K562 (cell line): Measurements from ENCODE around the gene ZNF584. TPM values are rescaled to one million over a fixed set of nuclear protein-coding genes. Genes with fewer than 3 reads are reported as not detected.

Experiments
- ATAC-seq: fragments of 200-7000 bp; cut with Tn5 transposase; 3 replicates; pipeline ENCODE4 v1.9.1; 2020; ENCODE audit warnings: moderate library complexity
- BruUV-seq: library from RNA; stranded (reverse); fragments of 400-500 nt; replicated peaks from 2 replicates; lab custom pipeline; 2021; lab: Mats Ljungman, UMichigan
- CTCF ChIA-PET: fragments of 300-600 bp; formaldehyde crosslinking; extraction: SDS; loops from one replicate; lab custom pipeline; 2021; ENCODE audit warnings: low intra/inter-chr PET ratio; lab: Yijun Ruan, JAX
- POLR2A ChIA-PET: fragments of 300-600, 350-650 bp; sonication (Branson Sonifier 250); formaldehyde crosslinking; extraction: SDS; loops from one replicate; lab custom pipeline; 2021; ENCODE audit warnings: antibody characterized with exemption, inconsistent platforms; lab: Yijun Ruan, JAX
- DNase-seq, 4 experiments: peaks; one replicate each; pipeline versions ENCODE4 v3.0.0 to v3.0.0-alpha.2; 2011 to 2018; ENCODE audit warnings: low spot score in 3 of 4, mixed read lengths in 3 of 4; ENCODE audit errors: extremely low read depth in 1 of 4
- FAIRE-seq: peaks from 2 replicates; lab custom pipeline; 2011; peaks lifted over from hg19 to GRCh38; lab: Jason Lieb, UNC
- H2AFZ ChIP-seq: 2 replicates; pipeline ENCODE4 v1.6.0; 2011; ENCODE audit warnings: low read depth, low read length, control low read depth, inconsistent platforms
- H3K27ac ChIP-seq: fragments of 200-600 bp; 3 replicates; pipeline ENCODE4 v1.8.0; 2011; ENCODE audit warnings: low read depth, mild to moderate bottlenecking, control low read depth, inconsistent platforms, low read length, moderate library complexity, mixed read lengths; ENCODE audit errors: extremely low read depth
- H3K27me3 ChIP-seq, 2 experiments: fragments of 300-600 bp in 1 of 2; 2 replicates in 1 of 2; 3 replicates in 1 of 2; pipeline versions ENCODE4 v1.6.0 to v1.8.0; 2011; ENCODE audit warnings: inconsistent platforms in 2 of 2, low read length in 2 of 2, mild to moderate bottlenecking in 1 of 2, mixed read lengths in 1 of 2, moderate library complexity in 1 of 2; ENCODE audit not compliant: control insufficient read depth in 2 of 2, insufficient read depth in 2 of 2
- H3K36me3 ChIP-seq: fragments of 300-600 bp; 3 replicates; pipeline ENCODE4 v1.8.0; 2011; ENCODE audit warnings: mild to moderate bottlenecking, low read length, inconsistent platforms; ENCODE audit not compliant: control insufficient read depth, insufficient read depth
- H3K4me1 ChIP-seq, 2 experiments: fragments of 200-600 bp in 1 of 2; replicated peaks in 1 of 2; 2 replicates in 1 of 2; 3 replicates in 1 of 2; pipeline versions ENCODE4 v1.5.1 to v1.8.0; 2011; ENCODE audit warnings: inconsistent platforms in 2 of 2, low read length in 2 of 2, mild to moderate bottlenecking in 1 of 2, mixed read lengths in 1 of 2, moderate library complexity in 1 of 2; ENCODE audit not compliant: control insufficient read depth in 2 of 2, insufficient read depth in 2 of 2
- H3K4me2 ChIP-seq: 2 replicates; pipeline ENCODE4 v1.6.1; 2011; ENCODE audit warnings: low read length, control low read depth, inconsistent platforms, mixed read lengths; ENCODE audit not compliant: insufficient read depth
- H3K4me3 ChIP-seq: fragments of 200-600 bp; sonication (generic), shearing (Covaris generic); 2 replicates; pipeline ENCODE4 v1.5.1; 2016; ENCODE audit warnings: control low read depth, inconsistent platforms
- H3K79me2 ChIP-seq: fragments of 200-600 bp; 3 replicates; pipeline ENCODE4 v1.8.0; 2011; ENCODE audit warnings: low read length, inconsistent platforms; ENCODE audit not compliant: control insufficient read depth, insufficient read depth
- H3K9ac ChIP-seq, 2 experiments: 2 replicates each; pipeline versions ENCODE4 v1.6.0 to v1.6.1; 2011; ENCODE audit warnings: low read depth in 2 of 2, low read length in 2 of 2, control low read depth in 1 of 2, inconsistent platforms in 1 of 2, mild to moderate bottlenecking in 1 of 2, mixed read lengths in 1 of 2; ENCODE audit not compliant: insufficient read depth in 1 of 2
- H3K9me1 ChIP-seq: one replicate; pipeline ENCODE4 v1.6.0; 2011; ENCODE audit warnings: inconsistent platforms, mild to moderate bottlenecking, low read length, moderate library complexity; ENCODE audit not compliant: control insufficient read depth, insufficient read depth
- H3K9me3 ChIP-seq: replicated peaks from 2 replicates; pipeline ENCODE4 v1.5.1; 2011; ENCODE audit warnings: low read depth, low read length, inconsistent platforms; ENCODE audit not compliant: control insufficient read depth, insufficient read depth
- H4K20me1 ChIP-seq: replicated peaks from 2 replicates; pipeline ENCODE4 v1.6.1; 2011; ENCODE audit warnings: low read length, inconsistent platforms, mixed read lengths; ENCODE audit not compliant: control insufficient read depth, insufficient read depth
- COPS2 ChIP-seq: fragments of 450-650 bp; conservative IDR thresholded peaks from 2 replicates; pipeline ENCODE4 v1.6.1; 2016; ENCODE audit warnings: mild to moderate bottlenecking, moderate library complexity
- CXXC5 ChIP-seq: fragments of 250-450 bp; sonication (Bioruptor Pico); IDR thresholded peaks from 2 replicates; pipeline ENCODE4 v1.8.0; 2022; ENCODE audit warnings: inconsistent platforms, mild to moderate bottlenecking, moderate library complexity
- ERF ChIP-seq: fragments of 450-650 bp; formaldehyde crosslinking; IDR thresholded peaks from 2 replicates; pipeline ENCODE4 v1.4.0; 2020; ENCODE audit warnings: mild to moderate bottlenecking, mixed read lengths
- GTF2F1 ChIP-seq: IDR thresholded peaks from 2 replicates; pipeline ENCODE4 v1.6.1; 2011; ENCODE audit warnings: low read depth, low read length, improper control_type of control experiment
- ILF3 ChIP-seq: fragments of 450-650 bp; IDR thresholded peaks from 2 replicates; pipeline ENCODE4 v1.6.1; 2018; ENCODE audit warnings: antibody characterized with exemption, mild to moderate bottlenecking, moderate library complexity, borderline replicate concordance
- POLR2A ChIP-seq: fragments of 450-650 bp; conservative IDR thresholded peaks from 2 replicates; pipeline ENCODE4 v1.6.1; 2016
- POLR2AphosphoS2 ChIP-seq: IDR thresholded peaks from 2 replicates; pipeline ENCODE4 v1.6.1; 2012; ENCODE audit warnings: low read length, improper control_type of control experiment
- POLR2B ChIP-seq: fragments of 450-650 bp; IDR thresholded peaks from 2 replicates; pipeline ENCODE4 v1.6.1; 2018; ENCODE audit warnings: low read depth; ENCODE audit not compliant: partially characterized antibody
- VEZF1 ChIP-seq: fragments of 200-800 bp; sonication (Bioruptor generic); IDR thresholded peaks from 2 replicates; pipeline ENCODE4 v1.6.1; 2017; ENCODE audit warnings: missing genetic modification characterization, missing compliant biosample characterization
- ZBTB12 ChIP-seq: fragments of 250-450 bp; sonication (Bioruptor Pico); IDR thresholded peaks from 2 replicates; pipeline ENCODE4 v1.4.0; 2020
- ZBTB5 ChIP-seq: fragments of 450-650 bp; IDR thresholded peaks from 2 replicates; pipeline ENCODE4 v1.6.1; 2017; ENCODE audit warnings: antibody characterized with exemption
- ZNF324 ChIP-seq: fragments of 250-450 bp; sonication (Bioruptor Pico); IDR thresholded peaks from 2 replicates; pipeline ENCODE4 v1.4.0; 2020; ENCODE audit warnings: mild to moderate bottlenecking
- WGBS: fragments of 100-300 bp; shearing (Covaris generic); methylation state at CpG from one replicate; pipeline ENCODE4 v1.1.6; 2016; ENCODE audit warnings: low coverage, mixed read lengths; ENCODE audit not compliant: insufficient coverage; ENCODE audit errors: missing lambda C conversion rate; 5-methylcytosine and 5-hydroxymethylcytosine counted together
- in situ Hi-C: fragments of 300-500 bp; cut with MboI; formaldehyde crosslinking; loops from 4 replicates; pipeline ENCODE4 v1.15.0; 2018; ENCODE audit warnings: inconsistent platforms, mixed read lengths
- intact Hi-C: fragments of 100-400 bp; cut with micrococcal nuclease; formaldehyde crosslinking; loops from 2 replicates; pipeline ENCODE4 v1.14.2; 2022
- polyA plus RNA-seq, 8 experiments: library from polyadenylated mRNA; depleted of rRNA in 4 of 8; stranded (reverse) in 5 of 8; unstranded in 3 of 8; fragments of >200 nt; fragmentation: Nextera tagmentation in 2 of 8; fragmentation: Illumina TruSeq in 1 of 8; extraction: Ambion mirVana in 2 of 8; extraction: Trizol in 1 of 8; gene quantifications; 2 replicates each; pipeline versions ENCODE4 v1.2.1 to v1.2.3, GENCODE V29; 2011 to 2014; ENCODE audit warnings: inconsistent platforms in 1 of 8, missing spikeins in 1 of 8
- total RNA-seq, 7 experiments: library from RNA; depleted of rRNA in 6 of 7; stranded (reverse); fragments of >200 nt in 6 of 7; fragmentation: Illumina TruSeq in 2 of 7; extraction: Trizol in 2 of 7; gene quantifications; 2 replicates each; pipeline versions ENCODE4 v1.2.1 to v1.2.3, GENCODE V29; 2011 to 2021; ENCODE audit warnings: low replicate concordance in 1 of 7
- TF ChIP-seq, protein P1 (sequence below): fragments of 450-650 bp; formaldehyde crosslinking; IDR thresholded peaks from 2 replicates; pipeline ENCODE4 v1.4.0; 2022; ENCODE audit warnings: missing genetic modification characterization

The ZNF584 gene
- total and polyA plus RNA-seq, 9 of the 15 experiments (the other 6 are each of a cell fraction or from before 2014, with no cell fraction given), result 5.8 to 43.4 (median 24.6) TPM

- CTCF ChIA-PET, result interaction anchor here (0.6 kb wide), 1 partner anchor 26 kb away, joined by 3 read pairs; no protein-coding TSS in a partner anchor
- peak; percentile 83 for TF ChIP-seq POLR2A
- peak; percentile 13 for TF ChIP-seq VEZF1 (CRISPR knock-in tag)
- peak; percentile 86; the same call in 1 of the 2 replicates for TF ChIP-seq ILF3
- TF ChIP-seq ZNF324, result peak; percentile 37; the same call in 1 of the 2 replicates
- no peak for TF ChIP-seq ZBTB12 (CRISPR knock-in tag)
- TF ChIP-seq, protein P1, sequence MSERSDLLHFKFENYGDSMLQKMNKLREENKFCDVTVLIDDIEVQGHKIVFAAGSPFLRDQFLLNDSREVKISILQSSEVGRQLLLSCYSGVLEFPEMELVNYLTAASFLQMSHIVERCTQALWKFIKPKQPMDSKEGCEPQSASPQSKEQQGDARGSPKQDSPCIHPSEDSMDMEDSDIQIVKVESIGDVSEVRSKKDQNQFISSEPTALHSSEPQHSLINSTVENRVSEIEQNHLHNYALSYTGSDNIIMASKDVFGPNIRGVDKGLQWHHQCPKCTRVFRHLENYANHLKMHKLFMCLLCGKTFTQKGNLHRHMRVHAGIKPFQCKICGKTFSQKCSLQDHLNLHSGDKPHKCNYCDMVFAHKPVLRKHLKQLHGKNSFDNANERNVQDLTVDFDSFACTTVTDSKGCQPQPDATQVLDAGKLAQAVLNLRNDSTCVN (CRISPR knock-in tag), result 0 out of 2 replicates have a peak, but pooled peaks have one; percentile 2
- TF ChIP-seq ERF (CRISPR knock-in tag), result peak; percentile 80
- no peak for TF ChIP-seq CXXC5 (CRISPR knock-in tag)
- TF ChIP-seq POLR2B, result peak; percentile 69
- no peak for TF ChIP-seq ZBTB5
- TF ChIP-seq POLR2AphosphoS2, result peak; percentile 96
- no peak for TF ChIP-seq GTF2F1
- no peak for TF ChIP-seq COPS2
Observed at GRCh38 chr19:58395220-58395978, 13.1 kb upstream of the ZNF584 start, which contains the start of gene RNF225. Gene RNF225, plus strand, starts transcription at chr19:58395656. Its CDS starts 434 bp downstream, at chr19:58396090.

More at GRCh38 chr19:58395220-58395978, 13.1 kb upstream of the ZNF584 start, which contains the start of gene RNF225:
- H4K20me1 ChIP-seq, result peaks cover 18% of the 10 kb centered on the region; the same call in 1 of the 2 replicates
- H3K9ac ChIP-seq, result peak within 1 kb of the TSS in 1 of 2 experiments; percentile 38; a peak in 1 of 4 replicates
- DNase-seq (peak in 3 of 4 experiments; percentile 31 to 46 (median 39)), FAIRE-seq (no peak), ATAC-seq (peak; percentile 64)
- WGBS, result 42% methylated on average over 18 of the region's 21 CpGs
- intact Hi-C loops, result no loop called here
- H3K4me2 ChIP-seq, result no peak within 1 kb of the TSS
- no peaks in the 10 kb centered on the region for H3K27me3 ChIP-seq
- POLR2A ChIA-PET, result interaction anchor here (0.7 to 0.9 kb wide), 2 partner anchors 13 to 212 kb away, joined by 3 to 7 read pairs; partner anchors contain the start of genes ZNF274 and ZNF584
- no peaks in the 10 kb centered on the region for H3K9me1 ChIP-seq
- H3K4me3 ChIP-seq, result no peak within 1 kb of the TSS
- peaks cover 8 to 58% of the 10 kb centered on the region in 2 experiments; a peak in 4 of 5 replicates for H3K4me1 ChIP-seq
- no peaks in the 10 kb centered on the region for H3K9me3 ChIP-seq
- BruUV-seq, result no TSS peak
- H3K79me2 ChIP-seq, result peaks cover 28% of the 10 kb centered on the region
- no peak within 1 kb of the TSS for H2AFZ ChIP-seq
- in situ Hi-C loops, result no loop called here
- no peak within 1 kb of the TSS; the same call in 2 of the 3 replicates for H3K27ac ChIP-seq
- H3K36me3 ChIP-seq, result peaks cover 53% of the 10 kb centered on the region
